Spleen (tissue), 7 donors: Measurements from ENCODE around the gene HUS1B.

ENCODE experiments used
- POLR2A ChIP-seq, 3 donors: fragments of 450-650 bp; IDR thresholded peaks; one replicate each; pipeline ENCODE4 v1.5.1; 2017; ENCODE audit warnings: antibody characterized with exemption in 3 of 3, mild to moderate bottlenecking in 1 of 3
- TF ChIP-seq, protein P1 (sequence below), 11 experiments: fragments of 200-600 bp in 7 of 11; fragments of 450-650 bp in 4 of 11; sonication (generic) in 4 of 11; IDR thresholded peaks in 8 of 11; conservative IDR thresholded peaks in 3 of 11; 1 replicate in 7 of 11; 2 replicates in 4 of 11; pipeline versions ENCODE4 v1.4.0 to v1.8.0; 2016 to 2021; ENCODE audit warnings: antibody characterized with exemption in 11 of 11, inconsistent platforms in 4 of 11, mild to moderate bottlenecking in 1 of 11
- donor health status: DM: no; HTN: no; CAD: no; lungs with moderate emphysema.
- donor health status: DM: no; HTN: no; CAD: no.
- donor health status: DM: no; HTN: no; CAD: no.

DNA sequence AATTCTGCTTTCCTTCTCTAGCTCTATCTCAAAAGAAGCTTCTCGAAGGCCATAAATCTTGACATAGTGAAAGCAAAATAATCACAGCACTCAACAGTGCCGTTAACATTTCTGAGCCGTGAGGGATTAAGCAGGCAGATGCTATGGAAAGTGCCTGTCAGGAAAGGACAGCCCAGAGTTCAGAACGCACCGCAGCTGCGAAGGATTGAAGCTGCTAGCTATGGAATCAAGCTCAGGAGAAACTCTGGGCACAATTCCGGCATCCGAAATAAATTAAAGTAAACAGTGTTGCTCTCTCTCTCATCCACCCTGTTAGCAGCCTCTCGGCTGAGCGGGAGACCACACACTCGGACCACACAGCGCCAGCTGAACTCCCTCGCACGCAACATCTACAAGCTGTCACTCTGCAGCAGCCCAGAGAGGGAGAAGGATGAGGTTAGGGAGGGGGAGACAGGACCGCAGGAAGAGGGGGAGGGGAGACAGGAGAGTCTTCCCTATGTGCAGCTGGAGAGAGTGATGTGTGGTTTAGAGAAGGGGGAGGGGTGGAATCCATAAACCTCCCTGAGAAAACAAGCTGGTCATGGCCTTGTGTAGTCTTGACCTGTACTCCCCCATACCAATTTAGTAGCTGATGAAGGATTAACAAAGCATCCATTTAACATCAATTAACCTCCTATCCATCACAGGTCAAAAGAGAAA, 27.0 kb upstream of the HUS1B start:
- TF ChIP-seq, protein P1, sequence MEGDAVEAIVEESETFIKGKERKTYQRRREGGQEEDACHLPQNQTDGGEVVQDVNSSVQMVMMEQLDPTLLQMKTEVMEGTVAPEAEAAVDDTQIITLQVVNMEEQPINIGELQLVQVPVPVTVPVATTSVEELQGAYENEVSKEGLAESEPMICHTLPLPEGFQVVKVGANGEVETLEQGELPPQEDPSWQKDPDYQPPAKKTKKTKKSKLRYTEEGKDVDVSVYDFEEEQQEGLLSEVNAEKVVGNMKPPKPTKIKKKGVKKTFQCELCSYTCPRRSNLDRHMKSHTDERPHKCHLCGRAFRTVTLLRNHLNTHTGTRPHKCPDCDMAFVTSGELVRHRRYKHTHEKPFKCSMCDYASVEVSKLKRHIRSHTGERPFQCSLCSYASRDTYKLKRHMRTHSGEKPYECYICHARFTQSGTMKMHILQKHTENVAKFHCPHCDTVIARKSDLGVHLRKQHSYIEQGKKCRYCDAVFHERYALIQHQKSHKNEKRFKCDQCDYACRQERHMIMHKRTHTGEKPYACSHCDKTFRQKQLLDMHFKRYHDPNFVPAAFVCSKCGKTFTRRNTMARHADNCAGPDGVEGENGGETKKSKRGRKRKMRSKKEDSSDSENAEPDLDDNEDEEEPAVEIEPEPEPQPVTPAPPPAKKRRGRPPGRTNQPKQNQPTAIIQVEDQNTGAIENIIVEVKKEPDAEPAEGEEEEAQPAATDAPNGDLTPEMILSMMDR (IDR thresholded peaks at IDR 0.05 in 8 of 11, conservative IDR thresholded peaks at IDR 0.05 in 3 of 11), result no peak
- TF ChIP-seq POLR2A (IDR thresholded peaks at IDR 0.05), result no peak
